Daoy (cell line): ENCODE data around the gene OBP2A. TPM values are rescaled to one million over a fixed set of nuclear protein-coding genes. Genes with fewer than 3 reads are reported as not detected.

Experiments used
- DNase-seq: peaks from one replicate; pipeline ENCODE4 v3.0.0-alpha.2; 2015; ENCODE audit warnings: low read depth
- total RNA-seq: library from RNA; depleted of rRNA; stranded (reverse); fragments of >200 nt; shearing (Covaris generic); gene quantifications from 2 replicates; pipeline ENCODE4 v1.2.3, GENCODE V29; 2014

Gene OBP2A
- total RNA-seq, 1 experiment from 2014 or later: not detected

- DNase-seq: no peak
Measured at GRCh38 chr9:135552021-135552697, 6.2 kb downstream of the OBP2A start.

- no peak for DNase-seq
Measured at GRCh38 chr9:135552698-135553171, 6.8 kb downstream of the OBP2A start.

- DNase-seq: no peak
Measured at GRCh38 chr9:135554718-135555117, 8.8 kb downstream of the OBP2A start.

GRCh38 chr9:135555203-135555602, 9.3 kb downstream of the OBP2A start:
- no peak for DNase-seq

- DNase-seq: no peak
Measured at GRCh38 chr9:135555910-135556309, 10.0 kb downstream of the OBP2A start.

GRCh38 chr9:135559606-135560005, 13.7 kb downstream of the OBP2A start:
- peak; percentile 71 for DNase-seq

- peak; percentile 67 for DNase-seq
Measured at GRCh38 chr9:135561391-135562234, 15.7 kb downstream of the OBP2A start, which contains the start of gene PAEP. Gene PAEP (plus strand): TSS chr9:135561756.

- DNase-seq: no peak
Measured at GRCh38 chr9:135562235-135562745, 16.4 kb downstream of the OBP2A start.

- DNase-seq: no peak
Measured at GRCh38 chr9:135563039-135563476, 17.1 kb downstream of the OBP2A start.

GRCh38 chr9:135563858-135564257, 17.9 kb downstream of the OBP2A start:
- DNase-seq: no peak

- DNase-seq: no peak
Measured at GRCh38 chr9:135565141-135565628, 19.3 kb downstream of the OBP2A start.

GRCh38 chr9:135565636-135566035, 19.7 kb downstream of the OBP2A start:
- no peak for DNase-seq

- no peak for DNase-seq
Measured at GRCh38 chr9:135566552-135566951, 20.6 kb downstream of the OBP2A start.

GRCh38 chr9:135567311-135567710, 21.4 kb downstream of the OBP2A start:
- DNase-seq: no peak

GRCh38 chr9:135568026-135568425, 22.1 kb downstream of the OBP2A start:
- DNase-seq: no peak

- no peak for DNase-seq
Measured at GRCh38 chr9:135570456-135570855, 24.5 kb downstream of the OBP2A start.

- DNase-seq: no peak
Measured at GRCh38 chr9:135572233-135572632, 26.3 kb downstream of the OBP2A start.

- no peak for DNase-seq
Measured at GRCh38 chr9:135573124-135573523, 27.2 kb downstream of the OBP2A start.

- DNase-seq: no peak
Measured at GRCh38 chr9:135574331-135574730, 28.4 kb downstream of the OBP2A start.

GRCh38 chr9:135574943-135575342, 29.0 kb downstream of the OBP2A start:
- no peak for DNase-seq

GRCh38 chr9:135575995-135576631, 30.2 kb downstream of the OBP2A start:
- DNase-seq: no peak

GRCh38 chr9:135577256-135577655, 31.3 kb downstream of the OBP2A start:
- DNase-seq: no peak
